ENCODE data around the gene C2CD4D. TPM values are rescaled to one million over a fixed set of nuclear protein-coding genes. Genes with fewer than 3 reads are reported as not detected.

The C2CD4D gene
- total and polyA plus RNA-seq, 8 donors = 0.26 to 0.92 (median 0.52) TPM

- Histone ChIP-seq H3K27me3 (peaks cover 0 to 8% of the 10 kb centered on the region in 2 donors), H3K9me3 (no peaks in the 10 kb centered on the region), H3K27ac (no peak within 1 kb of the TSS), H3K4me3 (no peak within 1 kb of the TSS), H3K4me1 (no peaks in the 10 kb centered on the region), H3K36me3 (no peaks in the 10 kb centered on the region)
- DNase-seq (no peak), ATAC-seq (no peak)
- intact Hi-C loops (cut with DNase I) = no loop called here
- TF ChIP-seq CTCF (IDR thresholded peaks at IDR 0.05) = no peak
Measured at GRCh38 chr1:151805066-151805820, 34.4 kb downstream of the C2CD4D start, which contains the start of gene LINGO4. Gene LINGO4, minus strand, starts transcription at chr1:151805419. Its CDS starts 2,715 bp downstream, at chr1:151802704.

GRCh38 chr1:151803915-151804314 lies 35.7 kb downstream of the C2CD4D start:
- no peaks in the 10 kb centered on the region for H3K36me3 ChIP-seq
- TF ChIP-seq CTCF (IDR thresholded peaks at IDR 0.05) = no peak
- no peak overlapping the region for H3K4me3 ChIP-seq
- intact Hi-C loops (cut with DNase I) = no loop called here
- ATAC-seq = no peak
- H3K4me1 ChIP-seq = no peaks in the 10 kb centered on the region
- no peaks in the 10 kb centered on the region for H3K9me3 ChIP-seq
- DNase-seq = no peak
- H3K27ac ChIP-seq = no peak overlapping the region
- peaks cover 0 to 17% of the 10 kb centered on the region in 2 donors for H3K27me3 ChIP-seq

GRCh38 chr1:151803164-151803563 lies 36.5 kb downstream of the C2CD4D start:
- no peaks in the 10 kb centered on the region for H3K9me3 ChIP-seq
- H3K27me3 ChIP-seq = peaks cover 0 to 17% of the 10 kb centered on the region in 2 donors
- H3K27ac ChIP-seq = no peak overlapping the region
- no peak for DNase-seq
- no peak for TF ChIP-seq CTCF (IDR thresholded peaks at IDR 0.05)
- no peaks in the 10 kb centered on the region for H3K4me1 ChIP-seq
- intact Hi-C loops (cut with DNase I) = no loop called here
- no peak for ATAC-seq
- no peaks in the 10 kb centered on the region for H3K36me3 ChIP-seq
- H3K4me3 ChIP-seq = no peak overlapping the region

GRCh38 chr1:151802372-151802771 lies 37.2 kb downstream of the C2CD4D start:
- intact Hi-C loops (cut with DNase I) = no loop called here
- no peak for TF ChIP-seq CTCF (IDR thresholded peaks at IDR 0.05)
- no peak for ATAC-seq

GRCh38 chr1:151801846-151802245 lies 37.8 kb downstream of the C2CD4D start:
- Histone ChIP-seq H3K36me3 (no peaks in the 10 kb centered on the region), H3K4me3 (no peak overlapping the region), H3K27ac (no peak overlapping the region), H3K9me3 (no peaks in the 10 kb centered on the region), H3K4me1 (no peaks in the 10 kb centered on the region), H3K27me3 (peaks cover 0 to 17% of the 10 kb centered on the region in 2 donors)
- intact Hi-C loops (cut with DNase I) = no loop called here
- TF ChIP-seq CTCF (IDR thresholded peaks at IDR 0.05) = no peak
- DNase-seq (no peak), ATAC-seq (no peak)

More at GRCh38 chr1:151802372-151802771, 37.2 kb downstream of the C2CD4D start:
- DNase-seq = no peak
- no peaks in the 10 kb centered on the region for H3K9me3 ChIP-seq
- no peak overlapping the region for H3K4me3 ChIP-seq
- no peak overlapping the region for H3K27ac ChIP-seq
- no peaks in the 10 kb centered on the region for H3K4me1 ChIP-seq
- H3K27me3 ChIP-seq = peaks cover 0 to 17% of the 10 kb centered on the region in 2 donors
- H3K36me3 ChIP-seq = no peaks in the 10 kb centered on the region

Measured in left lung (tissue), 10 donors.